Skeletal muscle tissue (tissue), 4 donors: Measurements from ENCODE around the gene THUMPD1. TPM values are rescaled to one million over a fixed set of nuclear protein-coding genes. Genes with fewer than 3 reads are reported as not detected.
A peak's percentile ranks its signal among the peaks of the same experiment; 100 is the strongest.

Experiments
- H3K27ac ChIP-seq: one replicate; pipeline ENCODE4 v1.7.0; 2013; ENCODE audit warnings: mild to moderate bottlenecking, low read depth, low read length, inconsistent platforms
- H3K27me3 ChIP-seq, 3 donors: one replicate each; pipeline ENCODE4 v1.7.0; 2013; ENCODE audit warnings: low read length in 3 of 3; ENCODE audit not compliant: control insufficient read depth in 3 of 3, insufficient read depth in 3 of 3
- H3K36me3 ChIP-seq, 3 donors: one replicate each; pipeline ENCODE4 v1.7.0; 2013; ENCODE audit warnings: low read length in 3 of 3; ENCODE audit not compliant: control insufficient read depth in 3 of 3, insufficient read depth in 3 of 3
- H3K4me1 ChIP-seq, 3 donors: one replicate each; pipeline ENCODE4 v1.7.0; 2013; ENCODE audit warnings: low read length in 3 of 3, mild to moderate bottlenecking in 3 of 3; ENCODE audit not compliant: control insufficient read depth in 3 of 3, insufficient read depth in 3 of 3
- H3K4me3 ChIP-seq, 3 donors: one replicate each; pipeline ENCODE4 v1.7.0; 2013; ENCODE audit warnings: low read length in 3 of 3
- H3K9ac ChIP-seq, 3 donors: one replicate each; pipeline ENCODE4 v1.7.0; 2013; ENCODE audit warnings: low read length in 3 of 3, mild to moderate bottlenecking in 3 of 3, moderate library complexity in 2 of 3, low read depth in 1 of 3
- H3K9me3 ChIP-seq, 3 donors: one replicate each; pipeline ENCODE4 v1.7.0; 2013; ENCODE audit warnings: low read length in 3 of 3; ENCODE audit not compliant: control insufficient read depth in 3 of 3
- total RNA-seq: library from RNA; depleted of rRNA; stranded (reverse); fragments of >200 nt; gene quantifications from one replicate; pipeline ENCODE4 v1.2.3, GENCODE V29; 2014
- donor health status: Osteomylitis.

THUMPD1 gene
- total RNA-seq, 1 donor from 2014 or later: 29.2 TPM

GRCh38 chr16:20750558-20750957, 8.9 kb upstream of the THUMPD1 start:
- Histone ChIP-seq H3K36me3 (no peaks in the 10 kb centered on the region), H3K27ac (no peak overlapping the region), H3K9ac (no peak overlapping the region), H3K27me3 (no peaks in the 10 kb centered on the region), H3K4me3 (no peak overlapping the region), H3K4me1 (no peaks in the 10 kb centered on the region), H3K9me3 (no peaks in the 10 kb centered on the region)

GRCh38 chr16:20749474-20749873, 7.9 kb upstream of the THUMPD1 start:
- H3K27ac ChIP-seq: no peak overlapping the region
- no peaks in the 10 kb centered on the region for H3K36me3 ChIP-seq
- H3K9me3 ChIP-seq: no peaks in the 10 kb centered on the region
- H3K4me3 ChIP-seq: no peak overlapping the region
- no peak overlapping the region for H3K9ac ChIP-seq
- H3K4me1 ChIP-seq: no peaks in the 10 kb centered on the region
- H3K27me3 ChIP-seq: no peaks in the 10 kb centered on the region

GRCh38 chr16:20747030-20747816, 5.6 kb upstream of the THUMPD1 start:
- Histone ChIP-seq H3K4me1 (peaks cover 0 to 3% (median 0%) of the 10 kb centered on the region in 3 donors), H3K27me3 (no peaks in the 10 kb centered on the region), H3K27ac (no peak overlapping the region), H3K9me3 (no peaks in the 10 kb centered on the region), H3K36me3 (no peaks in the 10 kb centered on the region), H3K4me3 (no peak overlapping the region), H3K9ac (no peak overlapping the region)

DNA sequence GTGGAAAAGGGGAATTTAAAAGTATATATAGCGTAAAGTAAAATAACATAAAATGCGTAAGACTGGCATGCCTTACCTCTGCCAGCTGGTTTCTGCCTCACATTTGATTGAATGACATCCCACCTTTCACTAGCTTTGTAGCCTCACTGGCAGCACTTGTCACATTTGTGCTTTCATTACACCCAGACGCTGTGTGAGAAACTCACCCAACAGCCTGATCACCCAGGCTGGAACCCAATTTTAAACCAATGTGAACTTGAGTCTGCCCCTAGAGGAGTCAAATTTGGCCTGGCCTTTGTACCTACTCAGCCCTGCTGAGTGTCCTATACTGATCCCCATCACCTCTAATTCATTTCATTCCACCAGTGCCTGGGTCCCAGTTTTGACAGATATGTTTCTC, 4.8 kb upstream of the THUMPD1 start:
- no peaks in the 10 kb centered on the region for H3K27me3 ChIP-seq
- H3K9me3 ChIP-seq: no peaks in the 10 kb centered on the region
- H3K4me1 ChIP-seq: peaks cover 0 to 6% (median 4%) of the 10 kb centered on the region in 3 donors
- H3K36me3 ChIP-seq: peaks cover 0 to 1% (median 0%) of the 10 kb centered on the region in 3 donors
- no peak overlapping the region for H3K27ac ChIP-seq
- no peak overlapping the region for H3K4me3 ChIP-seq
- no peak overlapping the region for H3K9ac ChIP-seq

DNA sequence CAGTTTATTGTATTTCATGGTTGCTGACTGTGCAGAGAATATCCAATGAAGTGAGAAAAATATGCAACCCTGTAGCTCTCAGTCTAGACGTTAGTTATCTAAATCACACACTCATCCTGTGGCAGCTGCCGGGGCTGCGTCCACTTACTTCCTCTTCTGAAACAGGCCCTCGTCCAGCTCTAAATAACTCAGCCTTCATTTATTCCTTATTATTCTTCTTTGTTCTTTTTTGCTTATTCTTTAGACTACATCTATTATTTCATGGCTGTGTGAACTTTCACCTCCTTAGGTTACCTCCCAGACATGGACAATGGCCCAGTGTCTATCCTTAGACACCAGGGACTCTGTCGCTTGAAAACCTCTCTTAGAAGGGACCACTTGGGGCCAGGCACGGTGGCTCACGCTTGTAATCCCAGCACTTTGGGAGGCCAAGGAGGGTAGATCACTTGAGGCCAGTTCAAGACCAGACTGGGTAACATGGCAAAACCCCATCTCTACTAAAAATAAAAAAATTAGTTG, 3.4 kb upstream of the THUMPD1 start:
- Histone ChIP-seq H3K27ac (no peak overlapping the region), H3K9me3 (no peaks in the 10 kb centered on the region), H3K4me1 (peaks cover 10 to 14% (median 10%) of the 10 kb centered on the region in 3 donors), H3K36me3 (peaks cover 0 to 2% (median 0%) of the 10 kb centered on the region in 3 donors), H3K4me3 (no peak overlapping the region), H3K27me3 (no peaks in the 10 kb centered on the region), H3K9ac (no peak overlapping the region)

GRCh38 chr16:20743591-20743990, 2.0 kb upstream of the THUMPD1 start:
- Histone ChIP-seq H3K9ac (no peak overlapping the region), H3K4me3 (no peak overlapping the region), H3K4me1 (peaks cover 13 to 16% (median 14%) of the 10 kb centered on the region in 3 donors), H3K27ac (peak overlapping the region; percentile 18), H3K36me3 (peaks cover 3 to 5% (median 5%) of the 10 kb centered on the region in 3 donors), H3K27me3 (no peaks in the 10 kb centered on the region), H3K9me3 (no peaks in the 10 kb centered on the region)

- Histone ChIP-seq H3K9me3 (no peaks in the 10 kb centered on the region), H3K27ac (peak overlapping the region; percentile 91), H3K27me3 (no peaks in the 10 kb centered on the region), H3K36me3 (peaks cover 16 to 25% (median 19%) of the 10 kb centered on the region in 3 donors), H3K9ac (peak overlapping the region; percentile 92 to 98 (median 97)), H3K4me1 (peaks cover 13 to 16% (median 14%) of the 10 kb centered on the region in 3 donors), H3K4me3 (peak overlapping the region; percentile 97 to 100 (median 100))
These were observed 607 bp downstream of the THUMPD1 start for GRCh38 chr16:20740901-20741521.

DNA sequence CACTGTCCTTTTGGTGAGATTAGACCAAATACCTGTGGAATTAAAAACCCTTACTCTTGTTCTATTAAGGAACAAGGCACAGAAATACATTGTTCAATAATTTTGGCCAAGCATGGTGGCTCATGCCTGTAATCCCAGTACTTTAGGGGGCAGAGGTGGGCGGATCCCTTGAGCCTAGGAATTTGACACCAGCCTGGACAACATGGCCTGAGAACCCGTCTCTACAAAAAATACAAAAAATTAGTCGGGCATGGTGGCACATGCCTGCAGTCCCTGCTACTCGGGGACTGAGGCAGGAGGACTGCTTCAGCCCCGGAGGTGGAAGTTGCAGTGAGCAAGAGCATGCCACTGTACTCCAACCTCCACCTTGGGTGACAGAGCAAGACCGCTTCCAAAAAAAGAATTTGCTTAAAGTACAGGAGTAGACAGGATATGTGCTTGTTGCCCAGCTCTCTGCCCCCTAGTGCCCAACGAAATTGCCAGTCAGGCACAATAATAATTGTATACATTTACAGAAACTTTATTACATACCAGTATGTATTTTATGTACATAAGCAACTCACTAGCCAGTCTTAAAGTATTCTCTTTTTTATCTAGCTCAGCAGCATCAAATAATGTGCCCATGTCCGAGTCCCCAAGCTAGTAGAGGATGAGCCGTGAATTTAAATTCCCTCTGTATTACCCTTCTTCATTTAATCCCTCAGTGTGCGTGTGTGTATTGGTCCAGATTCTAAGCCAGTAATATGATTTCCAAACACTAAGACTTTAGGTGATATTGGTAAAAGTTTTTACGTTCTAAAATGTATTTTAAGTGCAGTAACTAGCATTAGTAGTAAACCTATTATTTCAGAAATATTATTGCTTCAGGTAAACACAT, 1.4 kb downstream of the THUMPD1 start:
- Histone ChIP-seq H3K9ac (peak overlapping the region; percentile 83 to 89 (median 87)), H3K27me3 (no peaks in the 10 kb centered on the region), H3K4me1 (peaks cover 13 to 16% (median 14%) of the 10 kb centered on the region in 3 donors), H3K4me3 (peak overlapping the region; percentile 97 to 100 (median 100)), H3K36me3 (peaks cover 21 to 32% (median 23%) of the 10 kb centered on the region in 3 donors), H3K9me3 (no peaks in the 10 kb centered on the region), H3K27ac (peak overlapping the region; percentile 91)

- Histone ChIP-seq H3K9ac (no peak overlapping the region), H3K4me1 (peaks cover 8 to 9% (median 8%) of the 10 kb centered on the region in 3 donors), H3K36me3 (peaks cover 26 to 33% (median 30%) of the 10 kb centered on the region in 3 donors), H3K27ac (no peak overlapping the region), H3K4me3 (no peak overlapping the region), H3K27me3 (no peaks in the 10 kb centered on the region), H3K9me3 (no peaks in the 10 kb centered on the region)
These were observed 6.1 kb downstream of the THUMPD1 start for GRCh38 chr16:20735490-20735889.
